Neural cell (in vitro differentiated cells): ENCODE data around the gene HRH2. TPM values are rescaled to one million over a fixed set of nuclear protein-coding genes. Genes with fewer than 3 reads are reported as not detected.

Source experiments
- H2AFZ ChIP-seq: fragments of 200-600, 300-800 bp; sonication (generic), shearing (Covaris generic); 2 replicates; pipeline ENCODE4 v1.6.0; 2014; ENCODE audit warnings: low read depth, mild to moderate bottlenecking, antibody characterized with exemption, low read length, moderate library complexity
- H3F3A ChIP-seq: fragments of 200-600 bp; shearing (Covaris generic); 2 replicates; pipeline ENCODE4 v1.6.1; 2016; ENCODE audit warnings: mild to moderate bottlenecking, moderate library complexity, mixed read lengths, antibody characterized with exemption, low read length; ENCODE audit not compliant: insufficient read depth, poor library complexity, severe bottlenecking
- H3K27ac ChIP-seq: fragments of 200-600, 300-800 bp; sonication (generic), shearing (Covaris generic); 2 replicates; pipeline ENCODE4 v1.5.1; 2014; ENCODE audit warnings: mild to moderate bottlenecking, low read length, moderate library complexity
- H3K27me3 ChIP-seq: fragments of 300-800, 200-600 bp; sonication (generic), shearing (Covaris generic); 2 replicates; pipeline ENCODE4 v1.6.0; 2014; ENCODE audit warnings: mild to moderate bottlenecking, low read depth, low read length, moderate library complexity; ENCODE audit not compliant: insufficient read depth
- H3K36me3 ChIP-seq: fragments of 300-800, 200-600 bp; sonication (generic), shearing (Covaris generic); 2 replicates; pipeline ENCODE4 v1.5.1; 2014; ENCODE audit warnings: mild to moderate bottlenecking, antibody characterized with exemption, low read length, moderate library complexity; ENCODE audit not compliant: insufficient read depth
- H3K4me2 ChIP-seq: fragments of 300-800, 200-600 bp; sonication (generic), shearing (Covaris generic); 2 replicates; pipeline ENCODE4 v1.6.0; 2014; ENCODE audit warnings: mild to moderate bottlenecking, low read length
- H3K4me3 ChIP-seq: fragments of 300-800, 200-600 bp; sonication (generic), shearing (Covaris generic); 2 replicates; pipeline ENCODE4 v1.5.1; 2014; ENCODE audit warnings: mild to moderate bottlenecking, low read length, moderate library complexity
- H3K79me2 ChIP-seq: fragments of 200-600 bp; shearing (Covaris generic); replicated peaks from 2 replicates; pipeline ENCODE4 v1.6.0; 2014; ENCODE audit warnings: mild to moderate bottlenecking, low read length, moderate library complexity; ENCODE audit not compliant: insufficient read depth
- H3K9ac ChIP-seq: fragments of 300-800, 200-600 bp; sonication (generic), shearing (Covaris generic); 2 replicates; pipeline ENCODE4 v1.6.1; 2016; ENCODE audit warnings: mild to moderate bottlenecking, low read length, mixed read lengths
- H3K9me2 ChIP-seq: fragments of 200-600 bp; shearing (Covaris generic); 2 replicates; pipeline ENCODE4 v1.6.1; 2016; ENCODE audit warnings: mild to moderate bottlenecking, low read length, mixed read lengths; ENCODE audit not compliant: insufficient read depth
- H3K9me3 ChIP-seq: fragments of 200-600, 300-800 bp; sonication (generic), shearing (Covaris generic); 2 replicates; pipeline ENCODE4 v1.6.1; 2016; ENCODE audit warnings: mild to moderate bottlenecking, mixed run types, low read length, moderate library complexity, mixed read lengths
- H4K20me1 ChIP-seq: fragments of 200-600 bp; shearing (Covaris generic); 2 replicates; pipeline ENCODE4 v1.6.1; 2016; ENCODE audit warnings: mild to moderate bottlenecking, mixed run types; ENCODE audit not compliant: insufficient read depth
- EP300 ChIP-seq: fragments of 450-650 bp; conservative IDR thresholded peaks from 2 replicates; pipeline ENCODE4 v1.6.1; 2014; ENCODE audit warnings: antibody characterized with exemption, mild to moderate bottlenecking, moderate library complexity; ENCODE audit not compliant: poor library complexity, severe bottlenecking
- EZH2 ChIP-seq: fragments of 200-600, 300-800 bp; shearing (Covaris generic), sonication (generic); IDR thresholded peaks from 2 replicates; pipeline ENCODE4 v1.6.1; 2014; ENCODE audit warnings: antibody characterized with exemption, low read length, borderline replicate concordance, mild to moderate bottlenecking; ENCODE audit not compliant: insufficient read depth, poor library complexity, severe bottlenecking
- MXI1 ChIP-seq: fragments of 450-650 bp; conservative IDR thresholded peaks from 2 replicates; pipeline ENCODE4 v1.6.1; 2014; ENCODE audit warnings: antibody characterized with exemption, mild to moderate bottlenecking; ENCODE audit not compliant: poor library complexity, severe bottlenecking
- POLR2AphosphoS5 ChIP-seq: IDR thresholded peaks from 2 replicates; pipeline ENCODE4 v1.6.1; 2012
- RAD21 ChIP-seq: fragments of 450-650 bp; conservative IDR thresholded peaks from 2 replicates; pipeline ENCODE4 v1.6.1; 2014; ENCODE audit warnings: antibody characterized with exemption, mild to moderate bottlenecking, moderate library complexity
- SMC3 ChIP-seq: fragments of 450-650 bp; conservative IDR thresholded peaks from 2 replicates; pipeline ENCODE4 v1.6.1; 2014; ENCODE audit warnings: antibody characterized with exemption, mild to moderate bottlenecking, moderate library complexity; ENCODE audit not compliant: poor library complexity
- TAF1 ChIP-seq: IDR thresholded peaks from 2 replicates; pipeline ENCODE4 v1.6.1; 2012; ENCODE audit warnings: low read depth
- polyA plus RNA-seq: library from polyadenylated mRNA; depleted of rRNA; stranded (reverse); fragments of >200 nt; gene quantifications from 2 replicates; pipeline ENCODE4 v1.2.3, GENCODE V29; 2014
- TF ChIP-seq, protein P1 (sequence below): fragments of 450-650 bp; IDR thresholded peaks from 2 replicates; pipeline ENCODE4 v1.5.1; 2014; ENCODE audit warnings: antibody characterized with exemption, mild to moderate bottlenecking, moderate library complexity; ENCODE audit not compliant: poor library complexity, severe bottlenecking
- TF ChIP-seq, protein P2 (sequence below): IDR thresholded peaks from 2 replicates; pipeline ENCODE4 v1.6.1; 2012; ENCODE audit warnings: borderline replicate concordance

HRH2 gene
- polyA plus RNA-seq, 1 donor from 2014 or later, result 0.09 TPM

- no peaks in the 10 kb centered on the region for H3K9me2 ChIP-seq
- no peaks in the 10 kb centered on the region for H3K9me3 ChIP-seq
- H3K27ac ChIP-seq, result no peak overlapping the region
- H3K79me2 ChIP-seq, result no peaks in the 10 kb centered on the region
- H4K20me1 ChIP-seq, result no peaks in the 10 kb centered on the region
- no peak overlapping the region for H3K4me3 ChIP-seq
- no peak overlapping the region for H3K9ac ChIP-seq
- H2AFZ ChIP-seq, result no peak overlapping the region
- no peaks in the 10 kb centered on the region for H3F3A ChIP-seq
- TF ChIP-seq MXI1 (no peak), EZH2 (no peak), POLR2AphosphoS5 (no peak), RAD21 (no peak), SMC3 (no peak), EP300 (no peak), TAF1 (no peak)
- TF ChIP-seq, protein P1, sequence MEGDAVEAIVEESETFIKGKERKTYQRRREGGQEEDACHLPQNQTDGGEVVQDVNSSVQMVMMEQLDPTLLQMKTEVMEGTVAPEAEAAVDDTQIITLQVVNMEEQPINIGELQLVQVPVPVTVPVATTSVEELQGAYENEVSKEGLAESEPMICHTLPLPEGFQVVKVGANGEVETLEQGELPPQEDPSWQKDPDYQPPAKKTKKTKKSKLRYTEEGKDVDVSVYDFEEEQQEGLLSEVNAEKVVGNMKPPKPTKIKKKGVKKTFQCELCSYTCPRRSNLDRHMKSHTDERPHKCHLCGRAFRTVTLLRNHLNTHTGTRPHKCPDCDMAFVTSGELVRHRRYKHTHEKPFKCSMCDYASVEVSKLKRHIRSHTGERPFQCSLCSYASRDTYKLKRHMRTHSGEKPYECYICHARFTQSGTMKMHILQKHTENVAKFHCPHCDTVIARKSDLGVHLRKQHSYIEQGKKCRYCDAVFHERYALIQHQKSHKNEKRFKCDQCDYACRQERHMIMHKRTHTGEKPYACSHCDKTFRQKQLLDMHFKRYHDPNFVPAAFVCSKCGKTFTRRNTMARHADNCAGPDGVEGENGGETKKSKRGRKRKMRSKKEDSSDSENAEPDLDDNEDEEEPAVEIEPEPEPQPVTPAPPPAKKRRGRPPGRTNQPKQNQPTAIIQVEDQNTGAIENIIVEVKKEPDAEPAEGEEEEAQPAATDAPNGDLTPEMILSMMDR, result no peak
- TF ChIP-seq, protein P2, sequence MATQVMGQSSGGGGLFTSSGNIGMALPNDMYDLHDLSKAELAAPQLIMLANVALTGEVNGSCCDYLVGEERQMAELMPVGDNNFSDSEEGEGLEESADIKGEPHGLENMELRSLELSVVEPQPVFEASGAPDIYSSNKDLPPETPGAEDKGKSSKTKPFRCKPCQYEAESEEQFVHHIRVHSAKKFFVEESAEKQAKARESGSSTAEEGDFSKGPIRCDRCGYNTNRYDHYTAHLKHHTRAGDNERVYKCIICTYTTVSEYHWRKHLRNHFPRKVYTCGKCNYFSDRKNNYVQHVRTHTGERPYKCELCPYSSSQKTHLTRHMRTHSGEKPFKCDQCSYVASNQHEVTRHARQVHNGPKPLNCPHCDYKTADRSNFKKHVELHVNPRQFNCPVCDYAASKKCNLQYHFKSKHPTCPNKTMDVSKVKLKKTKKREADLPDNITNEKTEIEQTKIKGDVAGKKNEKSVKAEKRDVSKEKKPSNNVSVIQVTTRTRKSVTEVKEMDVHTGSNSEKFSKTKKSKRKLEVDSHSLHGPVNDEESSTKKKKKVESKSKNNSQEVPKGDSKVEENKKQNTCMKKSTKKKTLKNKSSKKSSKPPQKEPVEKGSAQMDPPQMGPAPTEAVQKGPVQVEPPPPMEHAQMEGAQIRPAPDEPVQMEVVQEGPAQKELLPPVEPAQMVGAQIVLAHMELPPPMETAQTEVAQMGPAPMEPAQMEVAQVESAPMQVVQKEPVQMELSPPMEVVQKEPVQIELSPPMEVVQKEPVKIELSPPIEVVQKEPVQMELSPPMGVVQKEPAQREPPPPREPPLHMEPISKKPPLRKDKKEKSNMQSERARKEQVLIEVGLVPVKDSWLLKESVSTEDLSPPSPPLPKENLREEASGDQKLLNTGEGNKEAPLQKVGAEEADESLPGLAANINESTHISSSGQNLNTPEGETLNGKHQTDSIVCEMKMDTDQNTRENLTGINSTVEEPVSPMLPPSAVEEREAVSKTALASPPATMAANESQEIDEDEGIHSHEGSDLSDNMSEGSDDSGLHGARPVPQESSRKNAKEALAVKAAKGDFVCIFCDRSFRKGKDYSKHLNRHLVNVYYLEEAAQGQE, result no peak
- no peaks in the 10 kb centered on the region for H3K27me3 ChIP-seq
- no peaks in the 10 kb centered on the region for H3K36me3 ChIP-seq
- no peak overlapping the region for H3K4me2 ChIP-seq
These were observed 20.2 kb downstream of the HRH2 start for GRCh38 chr5:175678074-175678473.

GRCh38 chr5:175679411-175679810 lies 21.5 kb downstream of the HRH2 start:
- H2AFZ ChIP-seq, result no peak overlapping the region
- H3K4me3 ChIP-seq, result no peak overlapping the region
- TF ChIP-seq EP300 (no peak), POLR2AphosphoS5 (no peak), EZH2 (no peak), RAD21 (no peak), TAF1 (no peak), SMC3 (no peak), MXI1 (no peak)
- TF ChIP-seq, protein P2, result no peak
- TF ChIP-seq, protein P1, result no peak
- H3K36me3 ChIP-seq, result no peaks in the 10 kb centered on the region
- H3K9me3 ChIP-seq, result no peaks in the 10 kb centered on the region
- no peaks in the 10 kb centered on the region for H3K27me3 ChIP-seq
- no peak overlapping the region for H3K4me2 ChIP-seq
- no peak overlapping the region for H3K9ac ChIP-seq
- no peaks in the 10 kb centered on the region for H4K20me1 ChIP-seq
- no peaks in the 10 kb centered on the region for H3F3A ChIP-seq
- H3K9me2 ChIP-seq, result no peaks in the 10 kb centered on the region
- H3K79me2 ChIP-seq, result no peaks in the 10 kb centered on the region
- H3K27ac ChIP-seq, result no peak overlapping the region
